ENCODE results near the gene HECTD3.

The HECTD3 gene

GRCh38 chr1:45047032-45047431 is 35.9 kb upstream of the HECTD3 start:
- Histone ChIP-seq H3K9me3 (ENCODE audit: control insufficient read depth, low read length) (no peaks in the 10 kb centered on the region), H3K23ac (ENCODE audit: low read length in 2 of 2) (no peak overlapping the region), H3K18ac (ENCODE audit: low read depth in 1 of 2, low read length in 2 of 2) (no peak overlapping the region), H3K4me1 (ENCODE audit: control insufficient read depth, insufficient read depth, low read depth, low read length) (no peaks in the 10 kb centered on the region), H2BK15ac (ENCODE audit: low read depth, poor library complexity, severe bottlenecking) (no peak overlapping the region), H4K91ac (ENCODE audit: low read length) (no peak overlapping the region), H3K4ac (ENCODE audit: low read depth in 1 of 2, low read length in 2 of 2) (no peak overlapping the region), H2BK120ac (ENCODE audit: low read depth, low read length) (no peak overlapping the region), H2BK5ac (ENCODE audit: low read depth, low read length, poor library complexity, severe bottlenecking) (no peak overlapping the region), H2AFZ (ENCODE audit: low read depth, low read length) (no peak overlapping the region), H3K27me3 (ENCODE audit: control insufficient read depth in 1 of 2, insufficient read depth in 1 of 2, low read length in 2 of 2) (peaks cover 0 to 5% of the 10 kb centered on the region in 2 experiments), H3K4me3 (ENCODE audit: insufficient read depth in 1 of 2, low read depth in 1 of 2, low read length in 2 of 2) (no peak overlapping the region), H3K27ac (ENCODE audit: low read length, poor library complexity, severe bottlenecking) (no peak overlapping the region), H3K14ac (ENCODE audit: low read length in 2 of 2) (no peak overlapping the region), H3K79me1 (replicated peaks; ENCODE audit: low read length, poor library complexity, severe bottlenecking) (no peaks in the 10 kb centered on the region), H2BK12ac (ENCODE audit: low read length in 2 of 2) (no peak overlapping the region), H2AK5ac (ENCODE audit: low read length, severe bottlenecking) (no peak overlapping the region), H3K9ac (ENCODE audit: low read length) (no peak overlapping the region), H3K36me3 (ENCODE audit: control insufficient read depth in 1 of 2, insufficient read depth in 2 of 2, low read depth in 1 of 2, low read length in 2 of 2) (no peaks in the 10 kb centered on the region), H4K8ac (ENCODE audit: low read length) (no peak overlapping the region), H3K4me2 (ENCODE audit: low read length, poor library complexity, severe bottlenecking) (no peak overlapping the region)
- WGBS, result 91% methylated on average over 4 of the region's 5 CpGs
- DNase-seq, result no peak

- Histone ChIP-seq H3K27ac (ENCODE audit: low read length, poor library complexity, severe bottlenecking) (no peak overlapping the region), H4K91ac (ENCODE audit: low read length) (no peak overlapping the region), H2BK5ac (ENCODE audit: low read depth, low read length, poor library complexity, severe bottlenecking) (no peak overlapping the region), H3K27me3 (ENCODE audit: control insufficient read depth in 1 of 2, insufficient read depth in 1 of 2, low read length in 2 of 2) (peaks cover 0 to 5% of the 10 kb centered on the region in 2 experiments), H3K9me3 (ENCODE audit: control insufficient read depth, low read length) (no peaks in the 10 kb centered on the region), H2BK120ac (ENCODE audit: low read depth, low read length) (no peak overlapping the region), H3K4me3 (ENCODE audit: insufficient read depth in 1 of 2, low read depth in 1 of 2, low read length in 2 of 2) (no peak overlapping the region), H2BK15ac (ENCODE audit: low read depth, poor library complexity, severe bottlenecking) (no peak overlapping the region), H3K79me1 (replicated peaks; ENCODE audit: low read length, poor library complexity, severe bottlenecking) (no peaks in the 10 kb centered on the region), H3K4me1 (ENCODE audit: control insufficient read depth, insufficient read depth, low read depth, low read length) (no peaks in the 10 kb centered on the region), H2AFZ (ENCODE audit: low read depth, low read length) (no peak overlapping the region), H3K4me2 (ENCODE audit: low read length, poor library complexity, severe bottlenecking) (no peak overlapping the region), H3K14ac (ENCODE audit: low read length in 2 of 2) (no peak overlapping the region), H3K18ac (ENCODE audit: low read depth in 1 of 2, low read length in 2 of 2) (no peak overlapping the region), H3K36me3 (ENCODE audit: control insufficient read depth in 1 of 2, insufficient read depth in 2 of 2, low read depth in 1 of 2, low read length in 2 of 2) (no peaks in the 10 kb centered on the region), H2BK12ac (ENCODE audit: low read length in 2 of 2) (no peak overlapping the region), H3K4ac (ENCODE audit: low read depth in 1 of 2, low read length in 2 of 2) (no peak overlapping the region), H4K8ac (ENCODE audit: low read length) (no peak overlapping the region), H2AK5ac (ENCODE audit: low read length, severe bottlenecking) (no peak overlapping the region), H3K9ac (ENCODE audit: low read length) (no peak overlapping the region), H3K23ac (ENCODE audit: low read length in 2 of 2) (no peak overlapping the region)
- no peak for DNase-seq
- 100% methylated on average over 1 of the region's 1 CpG for WGBS
These were observed 33.8 kb upstream of the HECTD3 start for GRCh38 chr1:45044916-45045315.

- Histone ChIP-seq H2BK120ac (ENCODE audit: low read depth, low read length) (no peak overlapping the region), H3K4me3 (ENCODE audit: insufficient read depth in 1 of 2, low read depth in 1 of 2, low read length in 2 of 2) (no peak overlapping the region), H3K27ac (ENCODE audit: low read length, poor library complexity, severe bottlenecking) (no peak overlapping the region), H3K9ac (ENCODE audit: low read length) (no peak overlapping the region), H3K79me1 (replicated peaks; ENCODE audit: low read length, poor library complexity, severe bottlenecking) (no peaks in the 10 kb centered on the region), H2BK5ac (ENCODE audit: low read depth, low read length, poor library complexity, severe bottlenecking) (no peak overlapping the region), H3K4ac (ENCODE audit: low read depth in 1 of 2, low read length in 2 of 2) (no peak overlapping the region), H2BK12ac (ENCODE audit: low read length in 2 of 2) (no peak overlapping the region), H3K27me3 (ENCODE audit: control insufficient read depth in 1 of 2, insufficient read depth in 1 of 2, low read length in 2 of 2) (no peaks in the 10 kb centered on the region), H3K9me3 (ENCODE audit: control insufficient read depth, low read length) (no peaks in the 10 kb centered on the region), H3K14ac (ENCODE audit: low read length in 2 of 2) (no peak overlapping the region), H3K18ac (ENCODE audit: low read depth in 1 of 2, low read length in 2 of 2) (no peak overlapping the region), H2BK15ac (ENCODE audit: low read depth, poor library complexity, severe bottlenecking) (no peak overlapping the region), H3K23ac (ENCODE audit: low read length in 2 of 2) (no peak overlapping the region), H3K4me2 (ENCODE audit: low read length, poor library complexity, severe bottlenecking) (no peak overlapping the region), H2AK5ac (ENCODE audit: low read length, severe bottlenecking) (no peak overlapping the region), H4K91ac (ENCODE audit: low read length) (no peak overlapping the region), H3K36me3 (ENCODE audit: control insufficient read depth in 1 of 2, insufficient read depth in 2 of 2, low read depth in 1 of 2, low read length in 2 of 2) (no peaks in the 10 kb centered on the region), H4K8ac (ENCODE audit: low read length) (no peak overlapping the region), H3K4me1 (ENCODE audit: control insufficient read depth, insufficient read depth, low read depth, low read length) (no peaks in the 10 kb centered on the region), H2AFZ (ENCODE audit: low read depth, low read length) (no peak overlapping the region)
- DNase-seq, result no peak
- WGBS, result 70% methylated on average over 5 of the region's 5 CpGs
These were observed 32.0 kb upstream of the HECTD3 start for GRCh38 chr1:45043094-45043493.

GRCh38 chr1:45040297-45040696 is 29.2 kb upstream of the HECTD3 start:
- no peak overlapping the region for H3K4ac ChIP-seq (ENCODE audit: low read depth in 1 of 2, low read length in 2 of 2)
- no peaks in the 10 kb centered on the region for H3K27me3 ChIP-seq (ENCODE audit: control insufficient read depth in 1 of 2, insufficient read depth in 1 of 2, low read length in 2 of 2)
- no peak overlapping the region for H3K4me3 ChIP-seq (ENCODE audit: insufficient read depth in 1 of 2, low read depth in 1 of 2, low read length in 2 of 2)
- H2AK5ac ChIP-seq (ENCODE audit: low read length, severe bottlenecking), result no peak overlapping the region
- H3K14ac ChIP-seq (ENCODE audit: low read length in 2 of 2), result no peak overlapping the region
- no peaks in the 10 kb centered on the region for H3K79me1 ChIP-seq (replicated peaks; ENCODE audit: low read length, poor library complexity, severe bottlenecking)
- H3K18ac ChIP-seq (ENCODE audit: low read depth in 1 of 2, low read length in 2 of 2), result no peak overlapping the region
- H2BK5ac ChIP-seq (ENCODE audit: low read depth, low read length, poor library complexity, severe bottlenecking), result no peak overlapping the region
- no peak for DNase-seq
- no peak overlapping the region for H3K27ac ChIP-seq (ENCODE audit: low read length, poor library complexity, severe bottlenecking)
- no peaks in the 10 kb centered on the region for H3K9me3 ChIP-seq (ENCODE audit: control insufficient read depth, low read length)
- no peak overlapping the region for H2BK12ac ChIP-seq (ENCODE audit: low read length in 2 of 2)
- no peak overlapping the region for H3K23ac ChIP-seq (ENCODE audit: low read length in 2 of 2)
- no peak overlapping the region for H3K9ac ChIP-seq (ENCODE audit: low read length)
- H2AFZ ChIP-seq (ENCODE audit: low read depth, low read length), result no peak overlapping the region
- no peaks in the 10 kb centered on the region for H3K4me1 ChIP-seq (ENCODE audit: control insufficient read depth, insufficient read depth, low read depth, low read length)
- H4K8ac ChIP-seq (ENCODE audit: low read length), result no peak overlapping the region
- H4K91ac ChIP-seq (ENCODE audit: low read length), result no peak overlapping the region
- H2BK120ac ChIP-seq (ENCODE audit: low read depth, low read length), result no peak overlapping the region
- H3K36me3 ChIP-seq (ENCODE audit: control insufficient read depth in 1 of 2, insufficient read depth in 2 of 2, low read depth in 1 of 2, low read length in 2 of 2), result no peaks in the 10 kb centered on the region
- no peak overlapping the region for H2BK15ac ChIP-seq (ENCODE audit: low read depth, poor library complexity, severe bottlenecking)
- no peak overlapping the region for H3K4me2 ChIP-seq (ENCODE audit: low read length, poor library complexity, severe bottlenecking)
- 92% methylated on average over 2 of the region's 5 CpGs for WGBS

All from mesenchymal stem cell (in vitro differentiated cells and primary cell).